H54 (cell line): ENCODE results near the gene GMDS.

ENCODE experiments used
- DNase-seq: peaks from one replicate; pipeline ENCODE4 v3.0.0; 2011; ENCODE audit warnings: low spot score, mixed read lengths; ENCODE audit not compliant: insufficient read length
- FAIRE-seq: peaks from 3 replicates; lab custom pipeline; 2011; peaks lifted over from hg19 to GRCh38; lab: Jason Lieb, UNC
- POLR2A ChIP-seq: IDR thresholded peaks from 2 replicates; pipeline ENCODE4 v1.6.1; 2011; ENCODE audit warnings: low read depth, mild to moderate bottlenecking, low read length

The GMDS gene

GRCh38 chr6:1790684-1791083 lies 454.7 kb downstream of the GMDS start:
- no peak for TF ChIP-seq POLR2A
- no peak for DNase-seq

GRCh38 chr6:1789092-1789491 lies 456.3 kb downstream of the GMDS start:
- no peak for FAIRE-seq
- no peak for TF ChIP-seq POLR2A
- peak; percentile 24 for DNase-seq

More at GRCh38 chr6:1790684-1791083, 454.7 kb downstream of the GMDS start:
- FAIRE-seq = no peak

- DNase-seq = peak; percentile 33
- FAIRE-seq = peak; percentile 85
- TF ChIP-seq POLR2A = no peak
Observed at GRCh38 chr6:1787894-1788293, 457.5 kb downstream of the GMDS start.

- FAIRE-seq (no peak), DNase-seq (no peak)
- TF ChIP-seq POLR2A = no peak
Observed at GRCh38 chr6:1786455-1787453, 458.7 kb downstream of the GMDS start.

- FAIRE-seq (no peak), DNase-seq (no peak)
- no peak for TF ChIP-seq POLR2A
Observed at GRCh38 chr6:1784422-1784884, 461.0 kb downstream of the GMDS start.

GRCh38 chr6:1781817-1782184 lies 463.6 kb downstream of the GMDS start:
- no peak for TF ChIP-seq POLR2A
- no peak for FAIRE-seq
- DNase-seq = no peak

- no peak for FAIRE-seq
- TF ChIP-seq POLR2A = no peak
- peak; percentile 35 for DNase-seq
Observed at GRCh38 chr6:1781152-1781816, 464.1 kb downstream of the GMDS start.

GRCh38 chr6:1780251-1780867 lies 465.0 kb downstream of the GMDS start:
- FAIRE-seq = no peak
- TF ChIP-seq POLR2A = no peak
- no peak for DNase-seq

- no peak for FAIRE-seq
- no peak for DNase-seq
- no peak for TF ChIP-seq POLR2A
Observed at GRCh38 chr6:1778686-1779235, 466.6 kb downstream of the GMDS start.

GRCh38 chr6:1777921-1778685 lies 467.3 kb downstream of the GMDS start:
- DNase-seq (no peak), FAIRE-seq (no peak)
- TF ChIP-seq POLR2A = no peak

- FAIRE-seq = no peak
- no peak for TF ChIP-seq POLR2A
- DNase-seq = no peak
Observed at GRCh38 chr6:1775441-1775840, 470.0 kb downstream of the GMDS start.

- no peak for FAIRE-seq
- no peak for DNase-seq
- TF ChIP-seq POLR2A = no peak
Observed at GRCh38 chr6:1774226-1774915, 471.0 kb downstream of the GMDS start.

GRCh38 chr6:1773700-1774099 lies 471.7 kb downstream of the GMDS start:
- FAIRE-seq (no peak), DNase-seq (no peak)
- TF ChIP-seq POLR2A = no peak
